ENCODE data around the gene USB1. TPM values are rescaled to one million over a fixed set of nuclear protein-coding genes. Genes with fewer than 3 reads are reported as not detected.
"Not testable (repeated sequence)": the region's sequence is repeated elsewhere in the genome, so short reads cannot be mapped to it uniquely, and the experiment has no call there.

Gene USB1
- total and polyA plus RNA-seq, 4 donors: 24.9 to 41.3 (median 32.9) TPM

DNA sequence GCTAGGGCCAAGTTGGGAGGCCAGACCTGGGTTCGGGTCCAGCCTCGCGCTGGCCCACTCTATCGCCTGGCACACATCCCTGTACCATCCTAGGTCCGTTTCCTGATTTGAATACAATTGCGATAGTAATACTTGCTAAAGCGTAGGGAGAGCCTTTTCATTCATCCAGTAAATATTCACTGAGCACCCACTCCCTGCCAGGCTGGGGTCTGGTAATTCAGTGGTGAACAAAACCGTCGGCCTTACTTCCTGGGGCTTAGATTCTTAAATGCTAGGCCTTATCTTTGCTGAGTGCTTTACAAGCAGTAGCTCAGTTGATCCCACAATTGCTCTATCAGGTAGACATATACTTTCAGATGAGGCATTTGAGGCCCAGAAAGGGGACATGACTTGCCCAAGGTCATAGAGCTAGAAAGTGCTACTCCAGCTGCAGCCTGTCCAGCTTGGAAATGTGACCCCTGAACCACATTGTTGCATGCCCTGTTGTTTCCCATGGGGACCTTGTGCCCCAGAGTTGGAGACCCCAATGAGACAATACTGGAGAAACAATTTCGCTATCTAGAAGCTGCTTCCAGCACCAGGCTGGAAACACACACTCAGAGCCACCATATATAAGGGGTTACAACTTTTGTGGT, 691 bp downstream of the USB1 start:
- intact Hi-C loops (cut with DNase I): loop anchor here (2.0 to 10.0 kb wide), 4 partner anchors 101 to 427 kb away; partner anchors contain the start of gene KIFC3 (in 1 of the 2)

DNA sequence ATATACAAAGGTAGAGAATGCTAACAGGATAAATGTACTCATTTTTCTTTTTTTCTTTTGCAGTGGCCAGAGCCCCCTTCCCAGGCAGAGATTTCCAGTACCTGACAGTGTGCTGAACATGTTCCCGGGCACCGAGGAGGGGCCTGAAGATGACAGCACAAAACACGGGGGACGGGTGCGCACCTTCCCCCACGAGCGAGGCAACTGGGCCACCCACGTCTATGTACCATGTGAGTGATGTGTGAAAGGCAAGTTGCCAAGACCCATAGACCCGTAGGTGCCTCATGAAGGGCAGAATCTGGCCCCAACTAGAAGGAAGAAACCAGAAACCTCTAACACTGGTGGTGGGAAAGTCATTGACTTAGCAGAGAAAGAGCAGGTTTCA, 1.2 kb downstream of the USB1 start:
- Histone ChIP-seq H3K4me1 (ENCODE audit: control insufficient read depth in 1 of 2, insufficient read depth in 2 of 2, low read length in 2 of 2) (no peaks in the 10 kb centered on the region), H3K36me3 (ENCODE audit: control insufficient read depth in 1 of 2, insufficient read depth in 2 of 2, low read length in 1 of 2) (peaks cover 0 to 4% of the 10 kb centered on the region in 2 donors), H3K4me3 (ENCODE audit: low read length in 2 of 2) (no peak overlapping the region), H3K27ac (ENCODE audit: low read depth in 1 of 2, low read length in 2 of 2) (no peak overlapping the region), H3K27me3 (ENCODE audit: control insufficient read depth in 1 of 2, insufficient read depth in 2 of 2, low read length in 1 of 2) (no peaks in the 10 kb centered on the region), H3K9me3 (ENCODE audit: control insufficient read depth, low read length) (no peaks in the 10 kb centered on the region)
- intact Hi-C loops (cut with DNase I): loop anchor here (5.0 to 10.0 kb wide), 3 partner anchors 200 to 428 kb away; partner anchors contain the start of gene KIFC3 (in 1 of the 2)
- DNase-seq (peak in 1 of 2 donors; percentile 56), ATAC-seq (ENCODE audit: low FRiP score) (no peak)
- 73 to 79% methylated on average over 9 of the region's 9 CpGs for WGBS, 2 donors

More for the DNA sequence above, 691 bp downstream of the USB1 start:
- DNase-seq (peak in 1 of 2 donors; percentile 3), ATAC-seq (ENCODE audit: low FRiP score) (no peak)
- Histone ChIP-seq H3K27ac (ENCODE audit: low read depth in 1 of 2, low read length in 2 of 2) (no peak overlapping the region), H3K4me3 (ENCODE audit: low read length in 2 of 2) (peak overlapping the region; percentile 77 to 87), H3K36me3 (ENCODE audit: control insufficient read depth in 1 of 2, insufficient read depth in 2 of 2, low read length in 1 of 2) (peaks cover 0 to 4% of the 10 kb centered on the region in 2 donors), H3K4me1 (ENCODE audit: control insufficient read depth in 1 of 2, insufficient read depth in 2 of 2, low read length in 2 of 2) (no peaks in the 10 kb centered on the region), H3K9me3 (ENCODE audit: control insufficient read depth, low read length) (no peaks in the 10 kb centered on the region), H3K27me3 (ENCODE audit: control insufficient read depth in 1 of 2, insufficient read depth in 2 of 2, low read length in 1 of 2) (no peaks in the 10 kb centered on the region)
- WGBS, 2 donors: 35 to 37% methylated on average over 10 of the region's 10 CpGs

- ATAC-seq (ENCODE audit: low FRiP score): no peak
- Histone ChIP-seq H3K9me3 (ENCODE audit: control insufficient read depth, low read length) (no peaks in the 10 kb centered on the region), H3K4me3 (ENCODE audit: low read length in 2 of 2) (no peak overlapping the region), H3K27me3 (ENCODE audit: control insufficient read depth in 1 of 2, insufficient read depth in 2 of 2, low read length in 1 of 2) (no peaks in the 10 kb centered on the region), H3K4me1 (ENCODE audit: control insufficient read depth in 1 of 2, insufficient read depth in 2 of 2, low read length in 2 of 2) (no peaks in the 10 kb centered on the region), H3K36me3 (ENCODE audit: control insufficient read depth in 1 of 2, insufficient read depth in 2 of 2, low read length in 1 of 2) (peaks cover 0 to 4% of the 10 kb centered on the region in 2 donors), H3K27ac (ENCODE audit: low read depth in 1 of 2, low read length in 2 of 2) (no peak overlapping the region)
- intact Hi-C loops (cut with DNase I): loop anchor here (5.0 to 10.0 kb wide), 3 partner anchors 201 to 428 kb away; partner anchors contain the start of gene KIFC3 (in 1 of the 2)
- WGBS, 2 donors: 94 to 95% methylated on average over 5 of the region's 5 CpGs
- DNase-seq: peak in 1 of 2 donors; percentile 38
These were observed 1.7 kb downstream of the USB1 start for GRCh38 chr16:58002936-58003335.

- H3K4me3 ChIP-seq (ENCODE audit: low read length in 2 of 2); ATAC-seq (ENCODE audit: low FRiP score): not testable (repeated sequence)
These were observed 3.5 kb downstream of the USB1 start for GRCh38 chr16:58004736-58005135.

DNA sequence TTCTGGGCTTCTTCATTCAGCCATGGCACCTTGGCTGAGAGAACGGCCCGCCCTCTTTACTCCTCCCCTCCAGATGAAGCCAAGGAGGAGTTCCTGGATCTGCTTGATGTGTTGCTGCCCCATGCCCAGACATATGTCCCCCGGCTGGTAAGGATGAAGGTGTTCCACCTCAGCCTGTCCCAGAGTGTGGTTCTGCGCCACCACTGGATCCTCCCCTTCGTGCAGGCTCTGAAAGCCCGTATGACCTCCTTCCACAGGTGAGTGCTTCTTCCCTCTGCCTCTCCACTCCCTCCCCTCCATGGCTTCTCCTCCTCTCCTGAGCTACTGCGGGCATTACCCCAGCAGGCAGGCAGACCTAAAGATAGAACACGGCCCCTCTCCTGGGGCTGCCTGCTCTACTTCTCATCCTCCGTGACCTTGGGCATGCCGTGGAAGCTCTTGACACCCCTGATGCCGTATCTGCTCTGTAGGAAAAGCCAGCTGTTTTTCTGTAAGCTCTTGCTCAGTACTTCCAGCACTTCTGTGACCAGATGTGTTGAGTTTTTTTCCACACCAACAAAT, 8.7 kb downstream of the USB1 start:
- no peaks in the 10 kb centered on the region for H3K27me3 ChIP-seq (ENCODE audit: control insufficient read depth in 1 of 2, insufficient read depth in 2 of 2, low read length in 1 of 2)
- no peaks in the 10 kb centered on the region for H3K4me1 ChIP-seq (ENCODE audit: control insufficient read depth in 1 of 2, insufficient read depth in 2 of 2, low read length in 2 of 2)
- H3K27ac ChIP-seq (ENCODE audit: low read depth in 1 of 2, low read length in 2 of 2): no peak overlapping the region
- DNase-seq (no peak), ATAC-seq (ENCODE audit: low FRiP score) (no peak)
- 93 to 94% methylated on average over 11 of the region's 11 CpGs for WGBS, 2 donors
- no peaks in the 10 kb centered on the region for H3K9me3 ChIP-seq (ENCODE audit: control insufficient read depth, low read length)
- intact Hi-C loops (cut with DNase I): loop anchor here in 1 of 2 donors (10.0 kb wide), 1 partner anchor 435 kb away; no protein-coding TSS in a partner anchor
- H3K36me3 ChIP-seq (ENCODE audit: control insufficient read depth in 1 of 2, insufficient read depth in 2 of 2, low read length in 1 of 2): peaks cover 0 to 4% of the 10 kb centered on the region in 2 donors
- H3K4me3 ChIP-seq (ENCODE audit: low read length in 2 of 2): no peak overlapping the region

More at GRCh38 chr16:58004736-58005135, 3.5 kb downstream of the USB1 start:
- WGBS, 2 donors: 35 to 44% methylated on average over 12 of the region's 12 CpGs
- peak in 1 of 2 donors; percentile 88 for DNase-seq
- not testable (repeated sequence) for H3K27me3 ChIP-seq (ENCODE audit: control insufficient read depth in 1 of 2, insufficient read depth in 2 of 2, low read length in 1 of 2); H3K36me3 ChIP-seq (ENCODE audit: control insufficient read depth in 1 of 2, insufficient read depth in 2 of 2, low read length in 1 of 2); H3K4me1 ChIP-seq (ENCODE audit: control insufficient read depth in 1 of 2, insufficient read depth in 2 of 2, low read length in 2 of 2); H3K9me3 ChIP-seq (ENCODE audit: control insufficient read depth, low read length); H3K27ac ChIP-seq (ENCODE audit: low read depth in 1 of 2, low read length in 2 of 2)
- intact Hi-C loops (cut with DNase I): loop anchor here (2.0 to 10.0 kb wide), 4 partner anchors 106 to 430 kb away; partner anchors contain the start of gene KIFC3 (in 1 of the 2)

DNA sequence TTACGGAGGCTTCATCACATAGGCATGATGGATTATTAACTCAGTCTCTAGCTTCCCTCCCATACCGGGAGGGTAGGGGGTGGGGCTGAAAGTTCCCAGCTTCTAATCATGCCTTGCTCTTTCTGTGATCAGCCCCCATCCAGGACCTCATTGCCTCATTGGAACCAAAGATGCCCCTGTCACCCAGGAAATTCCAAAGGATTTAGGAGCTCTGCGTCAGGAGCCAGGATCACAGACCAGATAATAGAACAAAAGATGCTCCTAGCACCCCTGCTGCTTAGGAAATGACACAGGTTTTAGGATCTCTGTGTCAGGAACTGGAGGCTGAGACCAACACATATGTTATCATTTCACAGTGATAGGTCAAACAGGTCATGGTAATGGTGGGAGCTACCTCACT, 9.7 kb downstream of the USB1 start:
- 75 to 81% methylated on average over 3 of the region's 3 CpGs for WGBS, 2 donors
- no peaks in the 10 kb centered on the region for H3K9me3 ChIP-seq (ENCODE audit: control insufficient read depth, low read length)
- no peak overlapping the region for H3K27ac ChIP-seq (ENCODE audit: low read depth in 1 of 2, low read length in 2 of 2)
- H3K36me3 ChIP-seq (ENCODE audit: control insufficient read depth in 1 of 2, insufficient read depth in 2 of 2, low read length in 1 of 2): peaks cover 0 to 4% of the 10 kb centered on the region in 2 donors
- no peaks in the 10 kb centered on the region for H3K27me3 ChIP-seq (ENCODE audit: control insufficient read depth in 1 of 2, insufficient read depth in 2 of 2, low read length in 1 of 2)
- no peak for ATAC-seq (ENCODE audit: low FRiP score)
- no peak overlapping the region for H3K4me3 ChIP-seq (ENCODE audit: low read length in 2 of 2)
- DNase-seq: no peak
- no peaks in the 10 kb centered on the region for H3K4me1 ChIP-seq (ENCODE audit: control insufficient read depth in 1 of 2, insufficient read depth in 2 of 2, low read length in 2 of 2)
- intact Hi-C loops (cut with DNase I): no loop called here

DNA sequence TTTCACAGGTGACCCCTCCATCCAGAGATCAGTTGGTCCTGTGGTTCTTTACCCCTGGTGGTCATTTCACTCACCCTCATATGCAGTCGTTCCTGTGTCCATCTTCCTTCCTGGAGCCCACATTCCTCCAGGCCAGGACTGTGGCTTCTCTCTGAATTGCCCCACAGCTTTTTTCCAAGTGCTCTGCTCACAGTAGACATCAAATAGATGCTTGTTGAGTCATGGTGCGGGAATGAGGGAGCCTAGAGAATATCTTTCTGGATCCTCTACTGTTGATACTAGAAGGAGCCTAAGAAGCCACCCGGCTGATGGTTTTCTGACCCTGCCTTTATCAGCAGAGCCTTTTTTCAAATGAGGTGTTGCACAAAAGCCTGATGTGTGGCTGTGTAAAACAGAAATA, 10.4 kb downstream of the USB1 start:
- no peaks in the 10 kb centered on the region for H3K27me3 ChIP-seq (ENCODE audit: control insufficient read depth in 1 of 2, insufficient read depth in 2 of 2, low read length in 1 of 2)
- no peak overlapping the region for H3K4me3 ChIP-seq (ENCODE audit: low read length in 2 of 2)
- 81 to 87% methylated on average over 3 of the region's 3 CpGs for WGBS, 2 donors
- H3K4me1 ChIP-seq (ENCODE audit: control insufficient read depth in 1 of 2, insufficient read depth in 2 of 2, low read length in 2 of 2): no peaks in the 10 kb centered on the region
- intact Hi-C loops (cut with DNase I): no loop called here
- no peaks in the 10 kb centered on the region for H3K9me3 ChIP-seq (ENCODE audit: control insufficient read depth, low read length)
- H3K27ac ChIP-seq (ENCODE audit: low read depth in 1 of 2, low read length in 2 of 2): no peak overlapping the region
- H3K36me3 ChIP-seq (ENCODE audit: control insufficient read depth in 1 of 2, insufficient read depth in 2 of 2, low read length in 1 of 2): peaks cover 0 to 4% of the 10 kb centered on the region in 2 donors
- no peak for ATAC-seq (ENCODE audit: low FRiP score)
- DNase-seq: no peak

GRCh38 chr16:58012481-58012880, 11.3 kb downstream of the USB1 start:
- Histone ChIP-seq H3K4me1 (ENCODE audit: control insufficient read depth in 1 of 2, insufficient read depth in 2 of 2, low read length in 2 of 2) (no peaks in the 10 kb centered on the region), H3K4me3 (ENCODE audit: low read length in 2 of 2) (no peak overlapping the region), H3K27ac (ENCODE audit: low read depth in 1 of 2, low read length in 2 of 2) (no peak overlapping the region), H3K36me3 (ENCODE audit: control insufficient read depth in 1 of 2, insufficient read depth in 2 of 2, low read length in 1 of 2) (peaks cover 0 to 4% of the 10 kb centered on the region in 2 donors), H3K9me3 (ENCODE audit: control insufficient read depth, low read length) (no peaks in the 10 kb centered on the region), H3K27me3 (ENCODE audit: control insufficient read depth in 1 of 2, insufficient read depth in 2 of 2, low read length in 1 of 2) (no peaks in the 10 kb centered on the region)
- intact Hi-C loops (cut with DNase I): no loop called here
- no peak for DNase-seq
- 80 to 84% methylated on average over 9 of the region's 9 CpGs for WGBS, 2 donors
- ATAC-seq (ENCODE audit: low FRiP score): no peak

Measured in aorta (tissue), 5 donors.